Mucosa of descending colon (tissue), 3 donors: Measurements from ENCODE around the gene C16orf86. TPM values are rescaled to one million over a fixed set of nuclear protein-coding genes. Genes with fewer than 3 reads are reported as not detected.

Experiments used
- ATAC-seq: fragments of 200-7000 bp; cut with Tn5 transposase; one replicate; pipeline ENCODE4 v1.9.1; 2020; ENCODE audit warnings: mild to moderate bottlenecking, moderate library complexity
- DNase-seq, 3 donors: peaks; one replicate each; pipeline ENCODE4 v3.0.0-alpha.2; 2020
- H3K36me3 ChIP-seq: fragments of 200-600 bp; one replicate; pipeline ENCODE4 v1.8.0; 2021; ENCODE audit warnings: low read depth, mild to moderate bottlenecking
- H3K4me1 ChIP-seq: fragments of 200-600 bp; one replicate; pipeline ENCODE4 v1.8.0; 2021; ENCODE audit warnings: low read depth, mild to moderate bottlenecking
- H3K4me3 ChIP-seq: fragments of 200-600 bp; one replicate; pipeline ENCODE4 v1.8.0; 2021; ENCODE audit warnings: mild to moderate bottlenecking
- H3K9me3 ChIP-seq: fragments of 200-600 bp; one replicate; pipeline ENCODE4 v1.8.0; 2021; ENCODE audit warnings: mild to moderate bottlenecking
- intact Hi-C, 2 donors: fragments of 100-400 bp; cut with DNase I in 1 of 2; cut with micrococcal nuclease in 1 of 2; formaldehyde crosslinking; loops; one replicate each; pipeline versions ENCODE4 v1.11.0 to v1.11.1; 2022; cut with DNase I, micrococcal nuclease
- total RNA-seq, 3 donors: library from RNA; stranded (reverse); fragmentation: NEBNext Ultra II Directional in 2 of 3; extraction: Animal tissue kit (Norgen Biotek cat#: 25700) in 2 of 3; gene quantifications; one replicate each; pipeline versions ENCODE4 v1.2.1 to v1.2.4, GENCODE V29; 2021 to 2023
- TF ChIP-seq, protein P1 (sequence below): fragments of 200-600 bp; IDR thresholded peaks from one replicate; pipeline ENCODE4 v1.8.0; 2022; ENCODE audit warnings: antibody characterized with exemption, mild to moderate bottlenecking
- donor health status: DM: no; HTN: no; CAD: no; lungs with moderate emphysema.
- donor health status: DM: no; HTN: no; CAD: no.
- donor health status: DM: no; HTN: yes; CAD: no.

C16orf86 gene
- total RNA-seq, 3 donors from 2014 or later: 0.67 to 6.8 (median 1.2) TPM

DNA sequence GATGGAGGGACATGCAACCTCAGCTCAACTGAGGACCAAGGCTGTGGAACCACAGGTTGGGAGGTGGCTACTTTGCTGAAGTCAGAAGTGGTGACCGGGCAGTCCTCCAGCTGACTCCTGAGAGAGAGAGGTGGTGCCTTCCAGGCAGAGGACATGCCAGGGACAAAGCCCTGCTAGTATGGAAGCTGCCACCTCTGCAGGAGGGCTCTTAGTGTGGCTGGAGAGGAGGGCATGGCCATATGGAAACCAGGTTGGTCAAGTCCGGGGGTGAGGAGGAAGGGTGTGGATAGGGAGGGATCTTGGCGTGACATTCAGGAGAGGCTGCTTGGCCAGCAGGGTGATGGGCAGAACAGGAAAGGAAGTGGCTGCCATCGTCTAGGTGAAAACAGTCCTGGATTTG, 5.7 kb downstream of the C16orf86 start:
- ATAC-seq: no peak
- Histone ChIP-seq H3K36me3 (no peaks in the 10 kb centered on the region), H3K9me3 (no peaks in the 10 kb centered on the region), H3K4me3 (no peak overlapping the region), H3K4me1 (peaks cover 29% of the 10 kb centered on the region)
- TF ChIP-seq, protein P1, sequence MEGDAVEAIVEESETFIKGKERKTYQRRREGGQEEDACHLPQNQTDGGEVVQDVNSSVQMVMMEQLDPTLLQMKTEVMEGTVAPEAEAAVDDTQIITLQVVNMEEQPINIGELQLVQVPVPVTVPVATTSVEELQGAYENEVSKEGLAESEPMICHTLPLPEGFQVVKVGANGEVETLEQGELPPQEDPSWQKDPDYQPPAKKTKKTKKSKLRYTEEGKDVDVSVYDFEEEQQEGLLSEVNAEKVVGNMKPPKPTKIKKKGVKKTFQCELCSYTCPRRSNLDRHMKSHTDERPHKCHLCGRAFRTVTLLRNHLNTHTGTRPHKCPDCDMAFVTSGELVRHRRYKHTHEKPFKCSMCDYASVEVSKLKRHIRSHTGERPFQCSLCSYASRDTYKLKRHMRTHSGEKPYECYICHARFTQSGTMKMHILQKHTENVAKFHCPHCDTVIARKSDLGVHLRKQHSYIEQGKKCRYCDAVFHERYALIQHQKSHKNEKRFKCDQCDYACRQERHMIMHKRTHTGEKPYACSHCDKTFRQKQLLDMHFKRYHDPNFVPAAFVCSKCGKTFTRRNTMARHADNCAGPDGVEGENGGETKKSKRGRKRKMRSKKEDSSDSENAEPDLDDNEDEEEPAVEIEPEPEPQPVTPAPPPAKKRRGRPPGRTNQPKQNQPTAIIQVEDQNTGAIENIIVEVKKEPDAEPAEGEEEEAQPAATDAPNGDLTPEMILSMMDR: no peak
- DNase-seq: no peak
- intact Hi-C loops: no loop called here

DNA sequence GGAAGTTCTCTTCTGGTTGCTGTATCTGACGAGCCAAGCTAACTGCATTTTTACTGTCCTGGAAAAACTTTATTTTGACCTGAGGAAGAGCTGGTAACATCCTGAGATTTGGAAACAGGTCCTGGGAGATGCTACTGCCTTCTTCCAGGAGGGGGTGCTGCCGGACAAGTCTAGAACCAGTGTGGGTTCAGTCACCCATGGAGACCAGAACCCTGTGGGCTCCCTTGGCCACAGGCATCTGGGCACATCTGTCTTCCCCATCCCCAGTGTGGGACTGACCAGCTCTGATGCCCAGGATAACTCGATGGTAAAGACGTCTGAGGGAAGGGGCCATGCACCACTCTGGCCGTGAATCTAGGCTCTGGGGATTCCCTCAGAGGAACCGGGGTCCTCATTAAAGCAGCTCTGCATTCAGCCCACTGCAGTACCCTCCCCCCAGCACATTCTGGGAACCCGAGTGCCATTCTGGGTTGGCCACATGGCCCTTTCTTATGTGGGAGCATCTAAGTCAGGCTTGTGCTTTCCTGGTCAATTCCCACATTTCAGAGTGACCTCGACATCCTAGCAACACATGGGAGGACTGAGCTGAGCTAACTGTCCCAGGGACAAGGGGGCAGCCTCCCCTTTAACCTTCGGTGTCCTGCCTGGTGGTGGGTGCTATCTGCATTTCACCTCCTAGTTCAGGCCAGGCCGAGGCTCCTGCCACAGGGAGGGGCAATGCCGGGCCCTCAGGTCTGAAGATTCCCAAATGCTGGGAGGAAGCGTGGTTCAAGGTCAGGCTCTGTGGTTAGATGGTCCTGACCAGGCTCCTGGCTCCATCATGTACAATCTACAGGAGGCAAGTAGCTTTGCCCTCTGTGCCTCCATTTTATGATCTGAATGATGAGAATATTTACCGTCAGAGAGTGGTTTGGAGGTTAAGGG, 6.4 kb downstream of the C16orf86 start:
- Histone ChIP-seq H3K4me3 (no peak overlapping the region), H3K4me1 (peaks cover 24% of the 10 kb centered on the region), H3K36me3 (no peaks in the 10 kb centered on the region), H3K9me3 (no peaks in the 10 kb centered on the region)
- TF ChIP-seq, protein P1: peak; percentile 66
- intact Hi-C loops: no loop called here
- peak; percentile 61 for ATAC-seq
- peak in 2 of 3 donors; percentile 82 to 84 for DNase-seq

DNA sequence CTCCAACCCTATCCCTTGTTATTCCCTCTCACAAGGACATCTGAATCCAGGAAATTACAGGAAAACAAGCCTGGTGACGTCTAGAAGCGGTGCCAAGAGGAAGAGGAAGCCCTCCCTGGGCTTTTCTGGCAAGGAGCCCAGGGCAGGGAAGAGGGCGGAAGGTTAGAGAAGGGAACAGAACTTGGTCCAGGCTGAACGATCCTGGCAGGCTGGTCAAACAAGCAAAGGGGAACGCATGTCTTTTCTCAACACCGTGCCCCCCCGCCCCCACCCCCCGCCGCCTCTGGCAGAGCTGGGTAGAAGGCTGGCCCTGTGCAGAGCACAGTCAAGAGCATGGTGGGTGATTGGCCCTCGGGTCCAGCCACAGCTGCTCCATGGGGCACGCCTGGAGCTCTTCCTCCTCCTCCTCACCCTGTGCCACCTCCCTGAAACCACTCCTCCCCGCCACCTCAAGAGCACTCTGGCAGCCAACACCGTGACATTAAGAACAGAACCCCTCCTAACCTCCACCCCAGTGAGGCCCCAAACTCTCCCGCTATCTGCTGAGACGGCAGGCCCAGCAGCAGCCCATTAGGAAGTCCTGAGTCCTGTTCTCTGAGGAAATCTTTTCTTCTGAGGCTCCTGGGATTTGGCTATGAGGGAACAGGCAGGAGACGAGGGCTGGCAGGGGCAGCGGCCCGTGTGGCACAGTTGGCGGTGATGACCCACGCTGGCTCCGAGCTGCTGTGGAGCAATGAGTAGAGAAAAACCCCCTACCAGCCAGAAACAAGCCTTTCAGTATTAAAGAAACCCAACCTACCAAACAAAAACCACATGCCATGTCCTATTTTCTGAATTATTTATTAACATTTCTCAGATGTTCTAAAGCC, 7.3 kb downstream of the C16orf86 start:
- peak; percentile 84 to 86 (median 85) for DNase-seq
- Histone ChIP-seq H3K36me3 (no peaks in the 10 kb centered on the region), H3K4me1 (peaks cover 27% of the 10 kb centered on the region), H3K4me3 (no peak overlapping the region), H3K9me3 (no peaks in the 10 kb centered on the region)
- peak; percentile 75 for ATAC-seq
- intact Hi-C loops: no loop called here
- TF ChIP-seq, protein P1: no peak

DNA sequence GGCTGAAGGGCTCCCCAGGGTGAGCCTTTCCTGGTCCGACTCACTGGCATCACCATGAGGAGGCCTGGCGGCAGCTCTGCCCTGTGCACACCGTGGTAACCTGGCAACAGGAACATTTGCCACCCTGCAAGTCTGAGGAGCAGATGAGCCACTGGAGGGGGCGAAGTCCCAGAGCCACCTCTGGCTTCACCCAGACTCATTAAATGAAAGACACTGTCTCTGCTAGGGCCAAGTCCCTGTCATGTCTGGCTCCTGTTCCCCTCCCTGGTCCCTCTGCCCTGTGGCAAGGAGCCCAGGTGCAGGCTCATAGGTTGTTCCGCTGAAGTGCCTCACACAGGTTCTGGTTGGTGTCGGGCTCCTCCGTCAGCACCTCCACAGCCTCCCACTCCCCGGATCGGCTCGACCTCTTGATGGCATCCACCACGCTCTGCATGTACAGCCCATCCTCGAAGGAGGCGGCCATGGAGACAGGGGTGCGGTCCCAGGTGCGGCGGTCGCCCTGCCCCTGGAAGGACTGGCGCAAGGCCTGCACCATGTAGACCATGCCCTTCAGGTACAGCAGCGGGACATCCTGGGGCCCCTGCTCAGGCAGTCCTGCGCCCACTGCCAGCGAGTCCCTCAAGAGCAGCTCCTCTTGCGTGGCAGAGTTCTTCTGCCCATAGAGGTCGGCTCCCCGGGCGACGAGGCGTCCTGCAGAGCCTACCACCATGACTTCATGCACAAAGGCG, 8.4 kb downstream of the C16orf86 start:
- DNase-seq (peak in 1 of 3 donors; percentile 75), ATAC-seq (peak; percentile 46)
- intact Hi-C loops: no loop called here
- H3K9me3 ChIP-seq: no peaks in the 10 kb centered on the region
- TF ChIP-seq, protein P1: no peak
- H3K4me1 ChIP-seq: peaks cover 29% of the 10 kb centered on the region
- no peaks in the 10 kb centered on the region for H3K36me3 ChIP-seq
- H3K4me3 ChIP-seq: no peak overlapping the region

DNA sequence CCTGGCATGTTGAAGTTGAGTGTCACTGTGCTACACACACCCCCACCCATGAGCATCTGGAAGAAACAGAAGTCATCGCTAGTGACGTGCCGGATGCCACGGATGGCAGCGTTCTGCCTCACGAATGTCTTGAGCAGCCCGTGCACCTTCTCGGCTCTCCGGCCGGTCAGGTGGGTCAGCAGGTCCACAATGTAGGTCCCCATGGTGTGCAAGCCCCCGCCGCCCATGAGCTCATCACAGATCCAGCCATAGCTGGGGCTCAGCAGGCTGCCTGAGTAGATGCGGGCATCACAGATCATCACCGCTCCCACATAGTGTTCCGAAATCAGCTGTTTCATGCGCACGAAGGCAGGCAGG, 8.9 kb downstream of the C16orf86 start:
- no peak for DNase-seq
- Histone ChIP-seq H3K4me1 (peaks cover 29% of the 10 kb centered on the region), H3K36me3 (no peaks in the 10 kb centered on the region), H3K4me3 (no peak overlapping the region), H3K9me3 (no peaks in the 10 kb centered on the region)
- TF ChIP-seq, protein P1: no peak
- ATAC-seq: no peak
- intact Hi-C loops: no loop called here
